Natural killer cell (primary cell): Measurements from ENCODE around the gene RMDN3. TPM values are rescaled to one million over a fixed set of nuclear protein-coding genes. Genes with fewer than 3 reads are reported as not detected.

Experiments used
- ATAC-seq, 3 donors: fragments of 150-1000 bp in 2 of 3; fragments of 200-7000 bp in 1 of 3; cut with Tn5 transposase; 1 replicate in 1 of 3; 2 replicates in 2 of 3; pipeline ENCODE4 v1.10.0; 2021; ENCODE audit warnings: mild to moderate bottlenecking in 2 of 3, moderate library complexity in 2 of 3
- DNase-seq, 2 donors: peaks; one replicate each; pipeline versions ENCODE4 v3.0.0 to v3.0.0-alpha.2; 2013 to 2021; ENCODE audit warnings: mixed read lengths in 1 of 2
- H3K27ac ChIP-seq: one replicate; pipeline ENCODE4 v1.5.1; 2013; ENCODE audit warnings: mild to moderate bottlenecking, low read length
- H3K27me3 ChIP-seq: one replicate; pipeline ENCODE4 v1.6.1; 2013; ENCODE audit warnings: low read length; ENCODE audit not compliant: control insufficient read depth, insufficient read depth
- H3K36me3 ChIP-seq: one replicate; pipeline ENCODE4 v1.6.1; 2013; ENCODE audit warnings: low read length; ENCODE audit not compliant: control insufficient read depth, insufficient read depth
- H3K4me1 ChIP-seq: one replicate; pipeline ENCODE4 v1.6.1; 2013; ENCODE audit warnings: low read length; ENCODE audit not compliant: control insufficient read depth, insufficient read depth
- H3K4me3 ChIP-seq: one replicate; pipeline ENCODE4 v1.5.1; 2013; ENCODE audit warnings: low read length
- H3K9me3 ChIP-seq: one replicate; pipeline ENCODE4 v1.6.1; 2013; ENCODE audit warnings: low read length; ENCODE audit not compliant: control insufficient read depth, insufficient read depth
- H3K27ac Mint-ChIP-seq, 2 donors: one replicate each; pipeline ENCODE4 v1.8.0; 2022; ENCODE audit warnings: mild to moderate bottlenecking in 2 of 2, mixed read lengths in 2 of 2, moderate library complexity in 1 of 2
- H3K27me3 Mint-ChIP-seq, 2 donors: one replicate each; pipeline ENCODE4 v1.8.0; 2022; ENCODE audit warnings: low read depth in 2 of 2, mixed read lengths in 2 of 2
- H3K36me3 Mint-ChIP-seq: one replicate; pipeline ENCODE4 v1.8.0; 2022; ENCODE audit warnings: mixed read lengths
- H3K4me1 Mint-ChIP-seq, 2 donors: one replicate each; pipeline ENCODE4 v1.8.0; 2022; ENCODE audit warnings: mixed read lengths in 2 of 2
- H3K4me3 Mint-ChIP-seq: one replicate; pipeline ENCODE4 v1.8.0; 2022; ENCODE audit warnings: mild to moderate bottlenecking, moderate library complexity, mixed read lengths
- H3K9me3 Mint-ChIP-seq, 2 donors: one replicate each; pipeline ENCODE4 v1.8.0; 2022; ENCODE audit warnings: mixed read lengths in 2 of 2
- CTCF ChIP-seq: fragments of 200-600 bp; IDR thresholded peaks from one replicate; pipeline ENCODE4 v1.8.0; 2022; ENCODE audit warnings: antibody characterized with exemption
- WGBS: methylation state at CpG from one replicate; pipeline ENCODE4 v1.1.7; 2013; ENCODE audit warnings: missing lambda C conversion rate; ENCODE audit not compliant: insufficient coverage; 5-methylcytosine and 5-hydroxymethylcytosine counted together
- intact Hi-C: fragments of 100-400 bp; cut with micrococcal nuclease; formaldehyde crosslinking; loops from one replicate; pipeline ENCODE4 v1.14.2; 2022
- total RNA-seq, 4 donors: library from RNA; stranded (reverse); fragments of 120-200 nt in 1 of 4; gene quantifications; one replicate each; pipeline versions ENCODE4 v1.2.3 to v1.2.4, GENCODE V29; 2013 to 2022

RMDN3 gene
- total RNA-seq, 3 donors from 2014 or later (not counting 1 experiment from before 2014, with no cell fraction given) = 52.8 to 82.3 (median 72.0) TPM

GRCh38 chr15:40722934-40723333, 32.1 kb downstream of the RMDN3 start:
- TF ChIP-seq CTCF = no peak
- H3K4me1 Mint-ChIP-seq = no peaks in the 10 kb centered on the region
- H3K36me3 Mint-ChIP-seq = no peaks in the 10 kb centered on the region
- H3K27me3 ChIP-seq = no peaks in the 10 kb centered on the region
- H3K4me1 ChIP-seq = no peaks in the 10 kb centered on the region
- no peak overlapping the region for H3K4me3 ChIP-seq
- H3K27ac Mint-ChIP-seq = no peak overlapping the region
- H3K9me3 ChIP-seq = no peaks in the 10 kb centered on the region
- H3K9me3 Mint-ChIP-seq = no peaks in the 10 kb centered on the region
- H3K36me3 ChIP-seq = no peaks in the 10 kb centered on the region
- ATAC-seq (no peak), DNase-seq (no peak)
- intact Hi-C loops = no loop called here
- no peak overlapping the region for H3K4me3 Mint-ChIP-seq
- no CpG with 5 or more reads among the region's 2 CpGs for WGBS
- no peak overlapping the region for H3K27ac ChIP-seq
- H3K27me3 Mint-ChIP-seq = no peaks in the 10 kb centered on the region

GRCh38 chr15:40722354-40722753, 32.7 kb downstream of the RMDN3 start:
- intact Hi-C loops = no loop called here
- Mint-ChIP-seq H3K9me3 (no peaks in the 10 kb centered on the region), H3K36me3 (no peaks in the 10 kb centered on the region), H3K27ac (no peak overlapping the region), H3K27me3 (no peaks in the 10 kb centered on the region), H3K4me3 (no peak overlapping the region), H3K4me1 (no peaks in the 10 kb centered on the region)
- TF ChIP-seq CTCF = no peak
- Histone ChIP-seq H3K36me3 (no peaks in the 10 kb centered on the region), H3K4me1 (no peaks in the 10 kb centered on the region), H3K9me3 (no peaks in the 10 kb centered on the region), H3K27ac (no peak overlapping the region), H3K4me3 (no peak overlapping the region), H3K27me3 (no peaks in the 10 kb centered on the region)
- WGBS = 96% methylated on average over 3 of the region's 4 CpGs
- no peak for DNase-seq
- ATAC-seq = no peak

GRCh38 chr15:40721701-40722100, 33.4 kb downstream of the RMDN3 start:
- H3K4me1 ChIP-seq = no peaks in the 10 kb centered on the region
- intact Hi-C loops = no loop called here
- Mint-ChIP-seq H3K4me3 (no peak overlapping the region), H3K36me3 (no peaks in the 10 kb centered on the region), H3K27ac (no peak overlapping the region), H3K9me3 (no peaks in the 10 kb centered on the region), H3K27me3 (no peaks in the 10 kb centered on the region), H3K4me1 (no peaks in the 10 kb centered on the region)
- no peak for TF ChIP-seq CTCF
- H3K27me3 ChIP-seq = no peaks in the 10 kb centered on the region
- H3K27ac ChIP-seq = no peak overlapping the region
- DNase-seq (no peak), ATAC-seq (no peak)
- H3K36me3 ChIP-seq = no peaks in the 10 kb centered on the region
- H3K9me3 ChIP-seq = no peaks in the 10 kb centered on the region
- H3K4me3 ChIP-seq = no peak overlapping the region
- WGBS = 100% methylated on average over 1 of the region's 1 CpG

- H3K27ac ChIP-seq = no peak overlapping the region
- TF ChIP-seq CTCF = no peak
- no peaks in the 10 kb centered on the region for H3K4me1 ChIP-seq
- intact Hi-C loops = no loop called here
- no peaks in the 10 kb centered on the region for H3K27me3 Mint-ChIP-seq
- no peak overlapping the region for H3K4me3 ChIP-seq
- DNase-seq = no peak
- H3K4me3 Mint-ChIP-seq = no peak overlapping the region
- ATAC-seq = no peak
- no peaks in the 10 kb centered on the region for H3K27me3 ChIP-seq
- peaks cover 0 to 4% of the 10 kb centered on the region in 2 donors for H3K4me1 Mint-ChIP-seq
- H3K36me3 Mint-ChIP-seq = no peaks in the 10 kb centered on the region
- H3K27ac Mint-ChIP-seq = no peak overlapping the region
- H3K9me3 ChIP-seq = no peaks in the 10 kb centered on the region
- no peaks in the 10 kb centered on the region for H3K9me3 Mint-ChIP-seq
- H3K36me3 ChIP-seq = no peaks in the 10 kb centered on the region
- WGBS = 91% methylated on average over 5 of the region's 6 CpGs
Observed at GRCh38 chr15:40716165-40716564, 38.9 kb downstream of the RMDN3 start.
